Measurements from ENCODE around the gene ZFAND2B.

Gene ZFAND2B

GRCh38 chr2:219221957-219222518 lies 15.5 kb downstream of the ZFAND2B start:
- no peak for DNase-seq

GRCh38 chr2:219223831-219224610 lies 17.4 kb downstream of the ZFAND2B start:
- DNase-seq, result no peak

GRCh38 chr2:219225350-219225749 lies 18.8 kb downstream of the ZFAND2B start:
- no peak for DNase-seq

- DNase-seq, result peak in 1 of 2 experiments; percentile 7
Measured at GRCh38 chr2:219228041-219228910, 21.7 kb downstream of the ZFAND2B start.

- DNase-seq, result no peak
Measured at GRCh38 chr2:219228911-219229304, 22.3 kb downstream of the ZFAND2B start.

GRCh38 chr2:219229305-219230058 lies 22.9 kb downstream of the ZFAND2B start, which contains the start of the genes ANKZF1 and ATG9A:
Gene ANKZF1, plus strand, starts transcription at chr2:219229806. Its CDS starts 452 bp downstream, at chr2:219230258.
Gene ATG9A, minus strand, starts transcription at chr2:219229636. Its CDS starts 1,612 bp downstream, at chr2:219228024.
- DNase-seq, result peak; percentile 87 to 98

GRCh38 chr2:219230059-219230540 lies 23.5 kb downstream of the ZFAND2B start:
- no peak for DNase-seq

GRCh38 chr2:219234331-219234730 lies 27.7 kb downstream of the ZFAND2B start:
- no peak for DNase-seq

GRCh38 chr2:219243291-219243761 lies 36.7 kb downstream of the ZFAND2B start:
- no peak for DNase-seq

- no peak for DNase-seq
Measured at GRCh38 chr2:219244789-219245147, 38.2 kb downstream of the ZFAND2B start.

GRCh38 chr2:219245148-219245898 lies 38.7 kb downstream of the ZFAND2B start, which contains the start of the genes GLB1L and STK16:
Gene GLB1L, minus strand, starts transcription at chr2:219245444. Its CDS starts 1,871 bp downstream, at chr2:219243573.
Gene STK16, plus strand, starts transcription at chr2:219245479. Its CDS starts 521 bp downstream, at chr2:219246000.
- peak; percentile 60 to 91 for DNase-seq

- DNase-seq, result no peak
Measured at GRCh38 chr2:219245899-219246230, 39.3 kb downstream of the ZFAND2B start.

GRCh38 chr2:219246559-219246958 lies 40.0 kb downstream of the ZFAND2B start:
- DNase-seq, result no peak

GRCh38 chr2:219247678-219248642 lies 41.4 kb downstream of the ZFAND2B start:
- DNase-seq, result no peak

GRCh38 chr2:219248845-219249202 lies 42.2 kb downstream of the ZFAND2B start:
- DNase-seq, result no peak

GRCh38 chr2:219249203-219249980 lies 42.8 kb downstream of the ZFAND2B start:
- peak; percentile 29 to 78 for DNase-seq

- DNase-seq, result no peak
Measured at GRCh38 chr2:219250049-219250781, 43.6 kb downstream of the ZFAND2B start.

- no peak for DNase-seq
Measured at GRCh38 chr2:219251656-219252055, 45.1 kb downstream of the ZFAND2B start.

- no peak for DNase-seq
Measured at GRCh38 chr2:219252084-219252483, 45.5 kb downstream of the ZFAND2B start.

Data from NCI-H446 (cell line).